WTC11 (cell line): ENCODE results near the gene PHAF1. TPM values are rescaled to one million over a fixed set of nuclear protein-coding genes. Genes with fewer than 3 reads are reported as not detected.

Source experiments
- ATAC-seq: fragments of 200-7000 bp; cut with Tn5 transposase; 2 replicates; pipeline ENCODE4 v1.10.0; 2021; ENCODE audit warnings: mild to moderate bottlenecking, moderate library complexity
- CTCF ChIA-PET: fragments of 300-600 bp; sonication (Branson Sonifier 250); formaldehyde crosslinking; loops from one replicate; lab custom pipeline; 2021; ENCODE audit warnings: antibody characterized with exemption; lab: Charles Lee
- POLR2A ChIA-PET: fragments of 350-600 bp; sonication (Branson Sonifier 250); formaldehyde crosslinking; loops from one replicate; lab custom pipeline; 2021; ENCODE audit warnings: antibody characterized with exemption; lab: Charles Lee
- DNase-seq: peaks from one replicate; pipeline ENCODE4 v3.0.0; 2021; ENCODE audit warnings: low spot score
- H3K27ac Mint-ChIP-seq: 2 replicates; pipeline ENCODE4 v1.8.0; 2021; ENCODE audit warnings: mixed read lengths
- H3K27me3 Mint-ChIP-seq: 2 replicates; pipeline ENCODE4 v1.8.0; 2021; ENCODE audit warnings: low read depth, mild to moderate bottlenecking, moderate library complexity, mixed read lengths
- H3K36me3 Mint-ChIP-seq: 2 replicates; pipeline ENCODE4 v1.8.0; 2021; ENCODE audit warnings: mixed read lengths
- H3K4me1 Mint-ChIP-seq: 2 replicates; pipeline ENCODE4 v1.8.0; 2022; ENCODE audit warnings: mixed read lengths
- H3K4me3 Mint-ChIP-seq: 2 replicates; pipeline ENCODE4 v1.8.0; 2021; ENCODE audit warnings: mild to moderate bottlenecking, moderate library complexity, mixed read lengths
- H3K9me3 Mint-ChIP-seq: 2 replicates; pipeline ENCODE4 v1.8.0; 2021; ENCODE audit warnings: mixed read lengths
- CREB1 ChIP-seq: sonication (generic); formaldehyde crosslinking; IDR thresholded peaks from 2 replicates; pipeline ENCODE4 v1.8.0; 2023; ENCODE audit warnings: mild to moderate bottlenecking, missing genetic modification reagents
- ELF4 ChIP-seq: sonication (generic); formaldehyde crosslinking; IDR thresholded peaks from 2 replicates; pipeline ENCODE4 v1.8.1; 2022; ENCODE audit warnings: low read depth, mild to moderate bottlenecking, moderate library complexity, missing genetic modification reagents
- ESRRA ChIP-seq: sonication (generic); formaldehyde crosslinking; IDR thresholded peaks from 2 replicates; pipeline ENCODE4 v1.8.1; 2022; ENCODE audit warnings: mild to moderate bottlenecking, missing genetic modification reagents, borderline replicate concordance
- FOXK1 ChIP-seq: sonication (generic); formaldehyde crosslinking; IDR thresholded peaks from 2 replicates; pipeline ENCODE4 v1.8.0; 2022; ENCODE audit warnings: mild to moderate bottlenecking, moderate library complexity, missing genetic modification reagents
- GRHL2 ChIP-seq: fragments of 250-450 bp; sonication (Bioruptor Pico); IDR thresholded peaks from 2 replicates; pipeline ENCODE4 v1.8.0; 2022; ENCODE audit warnings: mild to moderate bottlenecking, moderate library complexity; ENCODE audit not compliant: insufficient replicate concordance, severe bottlenecking
- SP1 ChIP-seq: sonication (generic); formaldehyde crosslinking; conservative IDR thresholded peaks from 2 replicates; pipeline ENCODE4 v1.8.1; 2022; ENCODE audit warnings: missing genetic modification reagents
- ZNF219 ChIP-seq: sonication (generic); formaldehyde crosslinking; IDR thresholded peaks from 2 replicates; pipeline ENCODE4 v1.8.0; 2023; ENCODE audit warnings: missing genetic modification reagents, mild to moderate bottlenecking, borderline replicate concordance
- ZNF416 ChIP-seq: fragments of 250-450 bp; sonication (Bioruptor Pico); IDR thresholded peaks from 2 replicates; pipeline ENCODE4 v1.9.0; 2021; ENCODE audit warnings: mild to moderate bottlenecking, inconsistent platforms
- total RNA-seq: library from RNA; stranded (reverse); gene quantifications from 3 replicates; pipeline ENCODE4 v1.2.3, GENCODE V29; 2021
- TF ChIP-seq, protein P1 (sequence below): fragments of 250-450 bp; sonication (Bioruptor Pico); IDR thresholded peaks from 2 replicates; pipeline ENCODE4 v1.9.0; 2021; ENCODE audit warnings: mild to moderate bottlenecking, borderline replicate concordance
- TF ChIP-seq, protein P2 (sequence below): sonication (generic); formaldehyde crosslinking; IDR thresholded peaks from 2 replicates; pipeline ENCODE4 v1.8.0; 2022; ENCODE audit warnings: missing genetic modification reagents
- TF ChIP-seq, protein P3 (sequence below): sonication (generic); formaldehyde crosslinking; IDR thresholded peaks from 2 replicates; pipeline ENCODE4 v1.8.0; 2022; ENCODE audit warnings: mild to moderate bottlenecking, missing genetic modification reagents
- TF ChIP-seq, protein P4 (sequence below): fragments of 250-450 bp; sonication (Bioruptor Pico); IDR thresholded peaks from 2 replicates; pipeline ENCODE4 v1.8.0; 2021; ENCODE audit warnings: mild to moderate bottlenecking
- TF ChIP-seq, protein P5 (sequence below): sonication (generic); formaldehyde crosslinking; IDR thresholded peaks from 2 replicates; pipeline ENCODE4 v1.8.0; 2022; ENCODE audit warnings: mild to moderate bottlenecking, missing genetic modification reagents
- TF ChIP-seq, protein P6 (sequence below): sonication (generic); formaldehyde crosslinking; IDR thresholded peaks from 2 replicates; pipeline ENCODE4 v1.8.0; 2022; ENCODE audit warnings: mild to moderate bottlenecking, missing genetic modification reagents
- TF ChIP-seq, protein P7 (sequence below): sonication (generic); formaldehyde crosslinking; IDR thresholded peaks from 2 replicates; pipeline ENCODE4 v1.8.1; 2022; ENCODE audit warnings: mild to moderate bottlenecking, missing genetic modification reagents, moderate library complexity, borderline replicate concordance
- TF ChIP-seq, protein P8 (sequence below): sonication (generic); formaldehyde crosslinking; IDR thresholded peaks from 2 replicates; pipeline ENCODE4 v1.8.1; 2022; ENCODE audit warnings: mild to moderate bottlenecking, moderate library complexity, missing genetic modification reagents
- TF ChIP-seq, protein P9 (sequence below): fragments of 250-450 bp; sonication (Bioruptor Pico); IDR thresholded peaks from 2 replicates; pipeline ENCODE4 v2.1.2; 2022; ENCODE audit warnings: mild to moderate bottlenecking, moderate library complexity

PHAF1 gene
- total RNA-seq, 1 experiment from 2014 or later, result 18.8 TPM

DNA sequence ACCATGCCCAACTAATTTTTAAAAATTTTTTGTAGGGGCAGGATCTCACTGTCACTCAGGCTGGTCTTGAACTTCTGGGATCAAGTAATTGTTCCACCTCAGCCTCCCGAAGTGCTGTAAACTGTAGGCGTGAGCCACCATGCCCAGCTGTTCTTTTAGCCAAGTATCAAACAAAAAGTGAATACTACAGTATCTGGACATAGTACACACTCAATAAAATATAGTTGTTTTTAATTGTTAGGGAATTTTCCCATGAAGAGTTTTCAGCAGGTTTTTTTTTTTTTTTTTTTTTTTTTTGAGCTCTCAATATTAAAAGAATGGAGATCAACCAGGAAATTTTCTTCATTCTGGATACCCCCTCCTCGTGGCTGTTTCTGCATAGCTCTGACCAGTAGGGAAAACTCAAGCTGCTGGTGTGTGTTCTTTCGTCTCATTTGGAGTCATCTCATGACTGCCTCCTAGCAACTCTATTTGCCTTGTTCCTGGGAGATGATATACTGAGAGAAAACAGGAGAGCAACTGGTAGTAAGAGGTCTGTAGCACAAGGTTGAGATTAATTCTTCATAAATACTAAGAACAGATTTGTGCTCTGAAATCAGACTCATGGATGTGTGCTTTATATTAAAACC, 16.5 kb upstream of the PHAF1 start (continued):
- TF ChIP-seq, protein P1, sequence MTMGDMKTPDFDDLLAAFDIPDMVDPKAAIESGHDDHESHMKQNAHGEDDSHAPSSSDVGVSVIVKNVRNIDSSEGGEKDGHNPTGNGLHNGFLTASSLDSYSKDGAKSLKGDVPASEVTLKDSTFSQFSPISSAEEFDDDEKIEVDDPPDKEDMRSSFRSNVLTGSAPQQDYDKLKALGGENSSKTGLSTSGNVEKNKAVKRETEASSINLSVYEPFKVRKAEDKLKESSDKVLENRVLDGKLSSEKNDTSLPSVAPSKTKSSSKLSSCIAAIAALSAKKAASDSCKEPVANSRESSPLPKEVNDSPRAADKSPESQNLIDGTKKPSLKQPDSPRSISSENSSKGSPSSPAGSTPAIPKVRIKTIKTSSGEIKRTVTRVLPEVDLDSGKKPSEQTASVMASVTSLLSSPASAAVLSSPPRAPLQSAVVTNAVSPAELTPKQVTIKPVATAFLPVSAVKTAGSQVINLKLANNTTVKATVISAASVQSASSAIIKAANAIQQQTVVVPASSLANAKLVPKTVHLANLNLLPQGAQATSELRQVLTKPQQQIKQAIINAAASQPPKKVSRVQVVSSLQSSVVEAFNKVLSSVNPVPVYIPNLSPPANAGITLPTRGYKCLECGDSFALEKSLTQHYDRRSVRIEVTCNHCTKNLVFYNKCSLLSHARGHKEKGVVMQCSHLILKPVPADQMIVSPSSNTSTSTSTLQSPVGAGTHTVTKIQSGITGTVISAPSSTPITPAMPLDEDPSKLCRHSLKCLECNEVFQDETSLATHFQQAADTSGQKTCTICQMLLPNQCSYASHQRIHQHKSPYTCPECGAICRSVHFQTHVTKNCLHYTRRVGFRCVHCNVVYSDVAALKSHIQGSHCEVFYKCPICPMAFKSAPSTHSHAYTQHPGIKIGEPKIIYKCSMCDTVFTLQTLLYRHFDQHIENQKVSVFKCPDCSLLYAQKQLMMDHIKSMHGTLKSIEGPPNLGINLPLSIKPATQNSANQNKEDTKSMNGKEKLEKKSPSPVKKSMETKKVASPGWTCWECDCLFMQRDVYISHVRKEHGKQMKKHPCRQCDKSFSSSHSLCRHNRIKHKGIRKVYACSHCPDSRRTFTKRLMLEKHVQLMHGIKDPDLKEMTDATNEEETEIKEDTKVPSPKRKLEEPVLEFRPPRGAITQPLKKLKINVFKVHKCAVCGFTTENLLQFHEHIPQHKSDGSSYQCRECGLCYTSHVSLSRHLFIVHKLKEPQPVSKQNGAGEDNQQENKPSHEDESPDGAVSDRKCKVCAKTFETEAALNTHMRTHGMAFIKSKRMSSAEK (CRISPR knock-in tag), result no peak
- TF ChIP-seq ZNF219 (CRISPR knock-in tag), result no peak

DNA sequence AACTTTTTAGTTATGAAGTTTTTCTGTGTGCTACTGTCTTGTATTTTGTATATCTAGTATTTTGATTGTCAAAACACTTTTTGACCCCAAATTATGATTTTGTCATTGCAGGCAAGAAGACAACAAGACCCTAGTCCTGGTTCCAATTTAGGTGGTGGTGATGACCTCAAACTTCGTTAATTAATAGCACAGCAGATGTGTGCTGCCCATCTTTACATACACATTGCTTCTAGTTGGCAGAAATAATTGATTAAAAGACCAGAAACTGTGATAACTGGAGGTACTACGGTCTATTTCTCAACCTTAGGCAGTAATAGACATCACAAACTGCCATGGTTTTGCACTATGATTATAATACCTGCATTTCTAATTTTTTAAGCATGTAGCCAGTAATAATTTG, 11.1 kb upstream of the PHAF1 start:
- H3K27me3 Mint-ChIP-seq, result no peaks in the 10 kb centered on the region; the same call in 1 of the 2 replicates
- no peak for DNase-seq
- H3K4me3 Mint-ChIP-seq, result no peak overlapping the region
- H3K27ac Mint-ChIP-seq, result no peak overlapping the region
- no peak for ATAC-seq
- CTCF ChIA-PET, result interaction anchor here (0.6 to 0.7 kb wide), 2 partner anchors 57 to 81 kb away, joined by 3 to 4 read pairs; no protein-coding TSS in a partner anchor
- POLR2A ChIA-PET, result no interaction called here
- H3K4me1 Mint-ChIP-seq, result no peaks in the 10 kb centered on the region
- TF ChIP-seq, protein P2, sequence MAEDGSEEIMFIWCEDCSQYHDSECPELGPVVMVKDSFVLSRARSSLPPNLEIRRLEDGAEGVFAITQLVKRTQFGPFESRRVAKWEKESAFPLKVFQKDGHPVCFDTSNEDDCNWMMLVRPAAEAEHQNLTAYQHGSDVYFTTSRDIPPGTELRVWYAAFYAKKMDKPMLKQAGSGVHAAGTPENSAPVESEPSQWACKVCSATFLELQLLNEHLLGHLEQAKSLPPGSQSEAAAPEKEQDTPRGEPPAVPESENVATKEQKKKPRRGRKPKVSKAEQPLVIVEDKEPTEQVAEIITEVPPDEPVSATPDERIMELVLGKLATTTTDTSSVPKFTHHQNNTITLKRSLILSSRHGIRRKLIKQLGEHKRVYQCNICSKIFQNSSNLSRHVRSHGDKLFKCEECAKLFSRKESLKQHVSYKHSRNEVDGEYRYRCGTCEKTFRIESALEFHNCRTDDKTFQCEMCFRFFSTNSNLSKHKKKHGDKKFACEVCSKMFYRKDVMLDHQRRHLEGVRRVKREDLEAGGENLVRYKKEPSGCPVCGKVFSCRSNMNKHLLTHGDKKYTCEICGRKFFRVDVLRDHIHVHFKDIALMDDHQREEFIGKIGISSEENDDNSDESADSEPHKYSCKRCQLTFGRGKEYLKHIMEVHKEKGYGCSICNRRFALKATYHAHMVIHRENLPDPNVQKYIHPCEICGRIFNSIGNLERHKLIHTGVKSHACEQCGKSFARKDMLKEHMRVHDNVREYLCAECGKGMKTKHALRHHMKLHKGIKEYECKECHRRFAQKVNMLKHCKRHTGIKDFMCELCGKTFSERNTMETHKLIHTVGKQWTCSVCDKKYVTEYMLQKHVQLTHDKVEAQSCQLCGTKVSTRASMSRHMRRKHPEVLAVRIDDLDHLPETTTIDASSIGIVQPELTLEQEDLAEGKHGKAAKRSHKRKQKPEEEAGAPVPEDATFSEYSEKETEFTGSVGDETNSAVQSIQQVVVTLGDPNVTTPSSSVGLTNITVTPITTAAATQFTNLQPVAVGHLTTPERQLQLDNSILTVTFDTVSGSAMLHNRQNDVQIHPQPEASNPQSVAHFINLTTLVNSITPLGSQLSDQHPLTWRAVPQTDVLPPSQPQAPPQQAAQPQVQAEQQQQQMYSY (CRISPR knock-in tag), result no peak
- TF ChIP-seq ZNF416 (CRISPR knock-in tag) (no peak), CREB1 (no peak), SP1 (CRISPR knock-in tag) (no peak), ZNF219 (CRISPR knock-in tag) (no peak), GRHL2 (CRISPR knock-in tag) (no peak), ELF4 (CRISPR knock-in tag) (no peak), FOXK1 (CRISPR knock-in tag) (no peak), ESRRA (CRISPR knock-in tag) (no peak)
- TF ChIP-seq, protein P3, sequence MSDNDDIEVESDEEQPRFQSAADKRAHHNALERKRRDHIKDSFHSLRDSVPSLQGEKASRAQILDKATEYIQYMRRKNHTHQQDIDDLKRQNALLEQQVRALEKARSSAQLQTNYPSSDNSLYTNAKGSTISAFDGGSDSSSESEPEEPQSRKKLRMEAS (CRISPR knock-in tag), result no peak
- TF ChIP-seq, protein P4, sequence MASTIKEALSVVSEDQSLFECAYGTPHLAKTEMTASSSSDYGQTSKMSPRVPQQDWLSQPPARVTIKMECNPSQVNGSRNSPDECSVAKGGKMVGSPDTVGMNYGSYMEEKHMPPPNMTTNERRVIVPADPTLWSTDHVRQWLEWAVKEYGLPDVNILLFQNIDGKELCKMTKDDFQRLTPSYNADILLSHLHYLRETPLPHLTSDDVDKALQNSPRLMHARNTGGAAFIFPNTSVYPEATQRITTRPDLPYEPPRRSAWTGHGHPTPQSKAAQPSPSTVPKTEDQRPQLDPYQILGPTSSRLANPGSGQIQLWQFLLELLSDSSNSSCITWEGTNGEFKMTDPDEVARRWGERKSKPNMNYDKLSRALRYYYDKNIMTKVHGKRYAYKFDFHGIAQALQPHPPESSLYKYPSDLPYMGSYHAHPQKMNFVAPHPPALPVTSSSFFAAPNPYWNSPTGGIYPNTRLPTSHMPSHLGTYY (CRISPR knock-in tag), result no peak
- TF ChIP-seq, protein P5, sequence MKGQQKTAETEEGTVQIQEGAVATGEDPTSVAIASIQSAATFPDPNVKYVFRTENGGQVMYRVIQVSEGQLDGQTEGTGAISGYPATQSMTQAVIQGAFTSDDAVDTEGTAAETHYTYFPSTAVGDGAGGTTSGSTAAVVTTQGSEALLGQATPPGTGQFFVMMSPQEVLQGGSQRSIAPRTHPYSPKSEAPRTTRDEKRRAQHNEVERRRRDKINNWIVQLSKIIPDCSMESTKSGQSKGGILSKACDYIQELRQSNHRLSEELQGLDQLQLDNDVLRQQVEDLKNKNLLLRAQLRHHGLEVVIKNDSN, result no peak
- TF ChIP-seq, protein P6, sequence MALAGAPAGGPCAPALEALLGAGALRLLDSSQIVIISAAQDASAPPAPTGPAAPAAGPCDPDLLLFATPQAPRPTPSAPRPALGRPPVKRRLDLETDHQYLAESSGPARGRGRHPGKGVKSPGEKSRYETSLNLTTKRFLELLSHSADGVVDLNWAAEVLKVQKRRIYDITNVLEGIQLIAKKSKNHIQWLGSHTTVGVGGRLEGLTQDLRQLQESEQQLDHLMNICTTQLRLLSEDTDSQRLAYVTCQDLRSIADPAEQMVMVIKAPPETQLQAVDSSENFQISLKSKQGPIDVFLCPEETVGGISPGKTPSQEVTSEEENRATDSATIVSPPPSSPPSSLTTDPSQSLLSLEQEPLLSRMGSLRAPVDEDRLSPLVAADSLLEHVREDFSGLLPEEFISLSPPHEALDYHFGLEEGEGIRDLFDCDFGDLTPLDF (CRISPR knock-in tag), result no peak
- TF ChIP-seq, protein P7, sequence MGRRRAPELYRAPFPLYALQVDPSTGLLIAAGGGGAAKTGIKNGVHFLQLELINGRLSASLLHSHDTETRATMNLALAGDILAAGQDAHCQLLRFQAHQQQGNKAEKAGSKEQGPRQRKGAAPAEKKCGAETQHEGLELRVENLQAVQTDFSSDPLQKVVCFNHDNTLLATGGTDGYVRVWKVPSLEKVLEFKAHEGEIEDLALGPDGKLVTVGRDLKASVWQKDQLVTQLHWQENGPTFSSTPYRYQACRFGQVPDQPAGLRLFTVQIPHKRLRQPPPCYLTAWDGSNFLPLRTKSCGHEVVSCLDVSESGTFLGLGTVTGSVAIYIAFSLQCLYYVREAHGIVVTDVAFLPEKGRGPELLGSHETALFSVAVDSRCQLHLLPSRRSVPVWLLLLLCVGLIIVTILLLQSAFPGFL, result no peak
- TF ChIP-seq, protein P8, sequence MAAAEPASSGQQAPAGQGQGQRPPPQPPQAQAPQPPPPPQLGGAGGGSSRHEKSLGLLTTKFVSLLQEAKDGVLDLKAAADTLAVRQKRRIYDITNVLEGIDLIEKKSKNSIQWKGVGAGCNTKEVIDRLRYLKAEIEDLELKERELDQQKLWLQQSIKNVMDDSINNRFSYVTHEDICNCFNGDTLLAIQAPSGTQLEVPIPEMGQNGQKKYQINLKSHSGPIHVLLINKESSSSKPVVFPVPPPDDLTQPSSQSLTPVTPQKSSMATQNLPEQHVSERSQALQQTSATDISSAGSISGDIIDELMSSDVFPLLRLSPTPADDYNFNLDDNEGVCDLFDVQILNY (CRISPR knock-in tag), result no peak
- TF ChIP-seq, protein P9, sequence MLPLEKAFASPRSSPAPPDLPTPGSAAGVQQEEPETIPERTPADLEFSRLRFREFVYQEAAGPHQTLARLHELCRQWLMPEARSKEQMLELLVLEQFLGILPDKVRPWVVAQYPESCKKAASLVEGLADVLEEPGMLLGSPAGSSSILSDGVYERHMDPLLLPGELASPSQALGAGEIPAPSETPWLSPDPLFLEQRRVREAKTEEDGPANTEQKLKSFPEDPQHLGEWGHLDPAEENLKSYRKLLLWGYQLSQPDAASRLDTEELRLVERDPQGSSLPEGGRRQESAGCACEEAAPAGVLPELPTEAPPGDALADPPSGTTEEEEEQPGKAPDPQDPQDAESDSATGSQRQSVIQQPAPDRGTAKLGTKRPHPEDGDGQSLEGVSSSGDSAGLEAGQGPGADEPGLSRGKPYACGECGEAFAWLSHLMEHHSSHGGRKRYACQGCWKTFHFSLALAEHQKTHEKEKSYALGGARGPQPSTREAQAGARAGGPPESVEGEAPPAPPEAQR (CRISPR knock-in tag), result no peak
- H3K9me3 Mint-ChIP-seq, result 0 out of 2 replicates have a peak, but pooled peaks cover 3% of the 10 kb centered on the region
- H3K36me3 Mint-ChIP-seq, result no peaks in the 10 kb centered on the region
